Left renal cortex interstitium (tissue), 4 donors: Measurements from ENCODE around the gene LRMDA. TPM values are rescaled to one million over a fixed set of nuclear protein-coding genes. Genes with fewer than 3 reads are reported as not detected.
A peak's percentile ranks its signal among the peaks of the same experiment; 100 is the strongest.

ENCODE experiments used
- DNase-seq, 4 donors: peaks; one replicate each; pipeline ENCODE4 v3.0.0-alpha.2; 2013; ENCODE audit warnings: low read depth in 4 of 4, low spot score in 2 of 4, missing footprints in 1 of 4
- polyA plus RNA-seq, 4 donors: library from polyadenylated mRNA; unstranded; fragments of 120-200 nt; gene quantifications; one replicate each; pipeline ENCODE4 v1.2.1, GENCODE V29; 2013; ENCODE audit not compliant: insufficient read length in 4 of 4

The LRMDA gene
- polyA plus RNA-seq, 4 donors = 15.3 to 23.5 (median 21.1) TPM

DNA sequence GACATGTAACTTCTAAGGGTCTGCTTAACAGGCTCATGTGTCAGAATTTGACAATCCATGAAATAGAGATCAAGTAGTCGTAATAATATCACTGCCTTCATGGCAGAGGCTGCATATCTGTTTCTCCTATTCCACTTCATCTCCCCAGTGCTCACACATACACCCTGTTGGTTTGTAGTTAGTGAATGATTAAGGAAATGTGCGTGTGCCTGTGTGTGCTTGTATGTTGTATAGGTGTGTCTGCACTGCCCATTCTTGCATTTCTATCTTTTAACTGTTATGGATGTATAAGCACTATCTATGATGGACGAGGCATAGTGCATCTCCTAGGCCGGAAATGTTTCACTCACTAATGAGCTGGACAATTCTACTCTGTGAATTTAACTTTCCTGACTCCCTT lies 985.2 kb downstream of the LRMDA start:
- DNase-seq = no peak

DNA sequence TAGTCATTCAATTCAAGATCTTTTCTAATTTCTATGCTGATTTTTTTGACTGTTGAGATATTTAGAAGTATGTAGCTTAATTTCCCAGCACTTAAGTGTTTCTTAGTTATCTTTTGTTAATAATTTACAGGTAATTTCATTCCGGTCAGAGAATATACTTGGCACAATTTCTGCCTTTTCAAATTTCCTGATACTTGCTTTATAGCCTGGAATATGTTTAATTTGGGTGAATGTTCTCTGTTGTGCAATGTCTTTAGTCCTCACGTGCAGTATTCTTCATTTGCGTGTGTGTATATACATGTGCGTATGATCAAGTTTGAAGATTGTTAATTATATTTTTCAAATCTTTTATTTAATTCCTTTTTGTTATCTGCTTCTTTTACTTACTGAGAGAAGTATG lies 989.3 kb downstream of the LRMDA start:
- DNase-seq = no peak

DNA sequence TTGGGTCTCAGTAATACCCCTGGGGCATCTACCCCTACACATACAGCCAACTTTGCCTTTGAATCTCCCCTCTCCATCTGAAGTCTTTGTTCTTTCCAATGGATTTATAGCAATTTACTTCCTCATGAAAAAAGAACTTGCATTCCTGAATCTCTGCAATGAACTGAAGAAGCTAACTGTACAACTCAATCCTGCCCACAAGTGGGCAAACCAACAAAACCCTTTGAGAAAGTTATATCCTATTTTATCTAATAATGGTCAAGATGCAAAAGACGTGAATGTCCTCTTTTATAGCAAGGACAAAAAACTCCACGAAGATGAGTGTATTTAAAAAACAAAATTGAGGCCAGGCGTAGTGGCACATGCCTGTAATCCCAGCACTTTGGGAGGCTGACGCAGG lies 991.3 kb downstream of the LRMDA start:
- DNase-seq = no peak

DNA sequence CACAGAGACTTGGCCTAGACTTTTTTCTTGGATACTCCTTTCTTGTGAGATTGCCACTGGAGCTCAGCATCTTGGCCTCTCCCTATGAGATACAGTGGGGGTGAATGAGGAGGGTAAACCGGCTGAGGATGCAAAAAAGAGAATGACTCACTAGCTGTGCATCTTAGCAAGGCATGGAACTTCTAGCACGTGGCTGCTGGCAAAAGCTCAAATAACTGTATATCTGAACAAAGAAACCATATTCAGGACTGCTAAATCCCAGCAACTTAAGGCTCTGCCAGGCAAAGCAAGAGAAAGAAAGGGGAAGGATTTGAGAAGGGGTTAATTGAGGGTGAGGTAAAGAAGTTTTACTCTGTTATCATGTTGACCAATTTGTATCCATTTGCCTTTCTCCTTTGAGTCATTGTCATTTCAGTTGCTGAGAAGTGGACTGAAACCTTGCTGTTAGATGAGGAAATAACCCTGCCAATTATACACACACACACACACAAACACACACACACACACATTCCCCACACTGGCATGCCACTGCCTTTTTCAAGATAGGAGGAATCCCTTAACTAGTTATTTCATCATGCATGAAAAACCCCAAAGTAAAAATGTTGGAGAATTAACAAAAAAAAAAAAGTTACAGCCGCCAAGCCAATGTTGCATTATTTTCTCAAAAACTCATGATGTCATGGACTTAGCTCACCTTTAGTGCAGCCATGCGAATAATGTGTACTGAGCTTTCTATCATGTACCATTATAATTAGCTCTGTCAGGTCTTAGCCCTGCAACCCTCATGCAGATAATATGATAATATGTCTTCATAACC lies 997.3 kb downstream of the LRMDA start:
- no peak for DNase-seq

DNA sequence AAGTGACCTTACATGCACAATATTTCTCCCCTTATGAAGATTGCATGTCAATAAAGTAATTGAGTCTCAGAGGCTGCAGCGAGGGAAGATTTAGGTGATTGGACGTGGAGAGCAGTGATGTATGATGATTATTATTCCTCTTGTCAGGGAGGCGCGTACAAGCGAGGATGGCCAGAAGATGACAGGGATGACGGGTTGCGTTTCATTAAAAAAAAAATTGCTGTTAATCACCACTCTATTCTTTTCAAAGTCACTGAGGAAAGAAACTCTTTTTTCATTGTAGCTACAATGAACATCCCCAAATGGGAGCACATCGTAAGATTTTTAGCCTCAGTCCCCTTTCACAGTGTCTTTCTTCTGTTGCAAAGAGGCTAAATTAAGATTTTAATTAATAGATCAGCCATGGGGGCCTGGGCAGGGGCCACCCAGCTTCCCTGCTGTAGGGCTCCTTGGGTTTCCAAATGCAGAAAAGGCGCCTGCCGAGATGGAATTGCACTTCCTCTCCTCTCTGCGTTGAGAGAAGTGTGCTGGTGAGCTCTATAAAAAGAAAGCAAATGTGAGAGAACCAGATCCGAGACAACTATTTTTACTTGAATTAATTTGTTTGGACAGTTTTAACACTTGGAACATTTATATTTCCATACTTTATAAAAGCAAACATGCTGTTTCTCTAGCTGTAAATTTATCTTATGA lies 998.1 kb downstream of the LRMDA start:
- peak in 1 of 4 donors; percentile 36 for DNase-seq

DNA sequence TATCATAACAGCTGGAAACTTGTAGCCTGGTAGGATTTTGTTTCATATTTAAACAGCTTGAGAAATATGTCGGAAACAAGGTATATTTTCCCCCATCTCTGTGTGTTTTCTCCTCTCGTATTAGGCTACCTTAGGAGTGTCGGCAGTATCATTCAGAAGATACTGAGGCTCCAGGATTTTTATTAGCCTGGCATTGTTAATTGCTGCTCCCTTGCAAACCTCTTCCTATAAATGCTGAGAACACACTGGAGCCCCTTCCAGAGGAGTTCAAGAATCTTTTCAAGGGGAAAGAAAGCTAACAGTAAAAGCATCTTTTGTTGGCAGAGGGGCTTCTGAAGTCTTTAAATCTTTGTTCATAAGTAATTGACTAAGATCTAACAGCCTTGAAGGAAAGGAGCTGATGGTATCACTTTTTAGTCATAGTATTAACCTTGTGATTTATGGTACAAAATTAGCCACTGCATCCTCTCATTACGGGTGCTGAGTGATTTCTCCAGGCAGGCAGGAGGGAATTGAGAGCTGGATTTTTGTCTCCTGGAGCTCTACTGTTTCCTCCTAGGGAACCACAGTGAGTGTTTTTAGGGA lies 998.7 kb downstream of the LRMDA start:
- peak in 1 of 4 donors; percentile 52 for DNase-seq

DNA sequence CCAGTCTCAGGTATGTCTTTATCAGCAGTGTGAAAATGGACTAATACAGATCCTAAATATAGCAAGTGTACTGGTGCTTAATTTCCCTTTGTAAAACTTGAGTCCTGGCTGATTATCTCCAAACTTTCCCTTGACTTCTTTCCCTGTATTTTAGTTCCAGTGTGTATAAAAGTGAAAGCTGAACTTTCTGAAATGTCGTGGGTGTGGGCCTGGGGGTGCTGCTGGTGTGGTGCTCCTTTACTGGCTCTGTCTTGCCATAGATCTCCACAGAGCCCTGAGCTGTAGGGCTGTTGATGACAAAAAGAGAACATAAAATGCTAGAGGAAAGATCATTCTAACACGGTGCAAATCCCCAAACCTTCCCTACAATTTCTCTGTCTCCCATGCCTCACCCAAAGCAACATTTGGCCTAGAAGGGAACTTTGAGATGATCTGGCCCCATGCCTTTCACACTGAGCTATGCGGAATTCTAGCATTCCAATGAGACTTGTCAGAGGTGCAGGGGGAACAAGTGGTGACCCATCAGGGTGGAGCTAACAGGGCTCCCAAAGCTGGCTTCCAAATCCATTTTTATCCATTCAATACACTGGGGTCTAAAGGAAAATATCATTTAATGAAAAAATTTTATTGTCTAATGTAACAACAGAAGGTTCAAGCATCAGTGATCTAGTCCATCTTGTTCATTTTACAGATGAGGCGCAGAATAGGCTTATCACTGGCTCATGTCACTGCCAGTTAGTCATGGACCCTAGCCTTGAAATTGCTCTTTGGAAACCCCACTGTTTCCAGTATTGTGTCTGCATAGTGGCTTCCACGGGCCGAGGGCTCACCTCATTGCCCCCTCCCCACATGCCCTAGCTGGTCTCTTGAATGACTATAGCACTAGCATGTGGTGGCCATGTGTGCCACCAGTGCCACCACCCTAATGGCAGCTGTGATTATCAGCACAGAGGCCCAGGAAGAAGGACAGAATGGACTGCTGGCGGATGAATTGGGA lies 1000.9 kb downstream of the LRMDA start:
- DNase-seq = no peak

DNA sequence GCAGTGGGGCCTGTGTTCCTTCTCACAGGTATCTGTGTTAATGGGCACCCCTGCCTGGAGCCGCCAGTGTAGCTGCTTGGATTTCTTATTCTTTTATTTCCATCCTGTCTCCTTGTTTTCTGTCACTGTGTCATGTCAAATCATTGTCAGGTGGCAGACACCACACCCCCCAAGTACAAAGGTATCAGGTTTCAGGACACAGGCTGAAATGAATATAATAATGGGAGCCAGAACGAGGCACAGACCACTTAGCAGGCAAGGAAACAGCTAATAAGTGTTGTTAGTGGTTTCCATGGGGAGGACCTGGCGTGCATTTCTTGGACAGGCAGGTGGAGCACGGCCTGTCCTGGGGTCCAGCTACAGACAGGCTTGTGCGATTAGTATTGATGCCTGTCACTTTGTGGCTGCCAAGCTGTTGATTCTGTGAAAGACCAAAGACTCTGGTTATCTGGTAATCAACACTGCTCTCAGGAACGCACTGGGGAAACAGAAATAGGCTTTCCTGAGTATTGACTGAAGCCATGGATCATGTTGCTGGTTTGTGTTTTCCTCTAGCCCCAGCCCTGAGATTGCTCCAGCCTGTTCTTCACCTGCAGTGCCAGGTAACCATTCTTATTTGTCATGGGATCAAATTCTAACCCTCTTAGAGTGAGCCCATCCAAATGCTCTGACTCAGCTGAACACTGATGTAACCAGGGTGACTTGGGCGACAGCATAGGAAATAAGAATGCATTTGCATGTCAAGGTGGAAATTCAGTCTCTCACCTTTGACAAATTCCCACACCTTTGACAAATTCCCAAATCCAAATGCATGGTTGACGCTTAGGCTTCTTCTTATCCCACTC lies 1002.0 kb downstream of the LRMDA start:
- peak in 1 of 4 donors; percentile 31 for DNase-seq

DNA sequence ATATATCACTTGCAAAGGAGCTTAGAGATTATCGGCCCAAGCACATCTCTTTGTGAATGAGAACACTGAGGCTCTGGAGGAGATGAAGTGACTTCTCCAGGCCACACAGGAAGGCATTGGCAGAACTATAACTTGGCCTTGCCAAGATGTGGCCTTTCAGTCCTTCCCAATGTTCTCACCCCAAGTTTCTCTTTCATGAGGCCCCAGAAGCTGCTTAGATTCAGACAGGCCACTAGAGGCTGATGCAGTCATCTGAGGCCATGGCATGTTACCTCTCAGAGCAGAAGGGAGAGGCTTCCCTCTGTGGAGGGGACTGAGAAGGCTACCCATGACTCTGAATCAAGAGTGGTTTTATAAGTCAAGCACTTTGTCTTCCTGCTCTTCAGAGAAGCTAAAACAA lies 1003.7 kb downstream of the LRMDA start:
- no peak for DNase-seq

DNA sequence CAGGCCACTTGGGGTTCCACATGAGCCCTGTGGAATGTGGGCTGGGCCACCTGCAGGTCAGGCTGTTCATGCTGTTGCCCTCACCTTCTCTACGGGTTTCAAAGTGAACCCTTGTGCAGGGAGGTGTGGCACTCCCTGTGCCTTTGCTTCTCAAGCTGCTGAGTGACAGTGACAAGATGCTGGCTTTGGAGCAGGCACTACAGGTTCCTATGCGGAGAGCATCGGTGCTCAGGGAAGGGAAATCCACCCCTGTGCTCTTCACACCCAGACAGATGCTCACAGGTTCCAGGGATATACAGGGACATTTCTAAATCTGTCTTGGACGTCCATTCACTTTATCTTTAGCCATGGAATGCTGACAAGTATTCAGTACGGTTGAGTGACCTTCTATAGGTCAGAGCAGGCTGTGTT lies 1005.0 kb downstream of the LRMDA start:
- DNase-seq = no peak

DNA sequence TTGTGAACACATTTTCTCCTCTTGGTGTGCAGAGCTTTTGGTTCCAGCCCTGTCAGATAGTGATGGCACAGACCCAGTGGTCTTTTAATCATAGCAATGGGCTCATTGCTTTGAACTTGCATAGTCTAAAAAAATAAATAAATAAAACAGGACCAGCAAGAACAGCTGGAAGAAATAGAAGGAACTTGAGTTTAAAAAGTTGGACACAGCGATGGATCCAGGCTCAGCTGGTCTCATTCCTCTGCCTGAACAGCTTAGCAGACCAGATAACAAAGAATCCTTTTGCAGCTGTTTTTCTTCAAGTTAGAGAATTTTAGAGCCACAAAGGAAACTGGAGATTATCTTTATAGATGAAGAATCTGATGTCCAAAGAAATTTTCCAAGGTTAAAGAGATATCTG lies 1005.6 kb downstream of the LRMDA start:
- DNase-seq = no peak

DNA sequence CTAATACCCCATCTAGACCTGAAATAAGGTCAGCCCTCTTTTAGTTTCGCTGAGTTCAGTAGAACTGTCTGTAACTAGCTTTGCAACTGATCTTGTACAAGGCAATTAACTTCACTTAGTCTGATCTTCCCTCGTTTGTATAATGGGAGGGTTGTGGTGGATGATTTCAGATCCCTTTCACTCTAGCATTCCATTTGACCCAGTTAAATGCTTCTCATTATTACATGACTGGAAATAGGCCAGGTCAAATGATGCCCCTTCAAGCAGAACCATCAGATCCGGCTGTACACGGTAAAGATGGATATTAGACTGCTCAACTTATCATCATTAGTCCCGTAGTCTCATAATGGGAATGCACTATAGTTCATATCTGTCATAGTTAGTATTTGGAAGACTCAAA lies 1009.0 kb downstream of the LRMDA start:
- DNase-seq = no peak

DNA sequence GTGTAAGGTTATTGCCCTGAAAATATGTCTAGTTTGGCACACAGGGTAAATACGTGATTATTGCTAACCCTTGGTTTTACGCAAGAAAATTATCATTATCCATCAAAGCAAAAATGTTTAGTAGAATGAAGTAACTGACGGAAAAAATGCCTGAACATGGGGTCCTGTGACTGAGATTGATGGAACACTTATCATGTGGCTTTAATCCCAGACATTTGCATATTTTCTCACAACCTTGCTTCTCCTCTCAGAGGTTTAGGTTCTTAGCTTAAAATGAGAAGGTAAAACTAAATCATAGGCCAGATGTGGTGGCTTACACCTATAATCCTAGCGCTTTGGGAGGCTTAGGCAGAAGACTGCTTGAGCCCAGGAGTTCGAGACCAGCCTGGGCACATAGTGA lies 1010.7 kb downstream of the LRMDA start:
- no peak for DNase-seq

DNA sequence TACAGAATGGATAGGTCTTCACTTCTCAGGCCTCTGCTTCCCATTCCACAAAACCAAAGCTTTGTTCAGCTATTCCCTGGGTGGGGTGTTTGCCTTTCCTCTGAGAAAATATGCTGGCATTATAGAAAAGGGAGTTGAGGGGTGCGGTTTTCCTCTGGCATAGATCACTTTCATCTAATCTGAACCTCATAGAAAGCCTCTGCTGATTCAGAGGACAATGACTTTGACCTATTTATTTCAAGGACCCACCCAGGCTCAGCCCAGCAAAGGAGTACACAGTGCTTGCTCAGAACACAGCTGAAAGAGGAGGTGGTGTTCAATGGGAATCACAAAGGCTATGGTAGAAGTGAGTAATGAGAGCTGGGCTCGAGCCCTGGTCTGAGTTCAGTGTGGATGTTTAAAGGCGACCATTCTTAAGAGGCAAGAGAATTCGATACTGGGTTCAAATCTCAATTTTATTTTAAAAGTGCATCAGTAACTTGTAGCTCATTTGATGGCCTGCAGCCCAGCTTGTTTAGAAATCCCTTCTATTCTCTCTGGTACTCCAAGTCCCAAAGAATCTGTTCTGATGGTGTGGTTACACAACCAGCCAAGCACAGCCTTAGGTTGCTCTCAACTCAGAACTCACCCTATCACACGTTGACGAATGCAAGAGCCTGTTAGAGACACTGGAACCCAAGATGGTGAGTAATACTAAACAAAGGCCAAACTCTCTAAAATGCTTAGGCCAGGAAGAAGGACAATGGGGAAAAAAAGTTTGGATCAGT lies 1012.8 kb downstream of the LRMDA start:
- DNase-seq = no peak

DNA sequence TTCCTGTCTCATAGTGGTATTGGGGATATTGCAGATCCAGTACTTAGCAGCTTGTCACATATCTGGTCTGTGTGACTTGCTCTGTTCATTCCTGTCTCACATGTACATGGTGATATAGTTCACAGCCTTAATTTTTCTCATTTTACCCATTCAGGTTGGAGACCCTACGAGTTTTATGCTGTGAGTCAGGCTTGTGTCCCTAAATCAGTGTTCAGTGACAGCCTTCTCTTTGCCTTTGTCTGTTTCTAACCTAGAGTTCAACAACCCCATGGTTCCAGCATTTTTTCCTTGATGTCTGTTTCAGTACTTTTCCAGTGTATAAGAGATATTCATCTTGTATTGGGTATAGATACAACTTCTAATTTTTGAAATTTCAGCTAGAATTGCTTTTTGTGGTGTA lies 1016.2 kb downstream of the LRMDA start:
- no peak for DNase-seq

DNA sequence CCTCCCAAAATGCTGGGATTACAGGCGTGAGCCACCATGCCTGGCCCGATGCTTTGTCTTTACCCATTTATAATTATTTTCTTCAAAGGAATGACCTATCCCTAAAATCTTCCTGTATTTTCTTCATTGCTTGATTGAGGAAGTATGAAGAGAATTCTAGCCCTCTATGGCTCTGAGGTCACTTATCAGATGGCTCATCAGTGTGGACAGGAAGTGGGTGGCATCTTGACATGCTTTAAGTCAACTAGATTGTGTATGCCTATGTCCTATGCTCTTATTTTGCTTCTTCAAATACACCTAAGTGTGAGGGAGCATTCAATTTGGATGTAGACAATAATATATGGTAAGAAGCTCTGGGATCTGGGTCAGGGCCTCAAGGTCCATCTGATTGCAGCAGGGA lies 1020.5 kb downstream of the LRMDA start:
- DNase-seq = no peak

DNA sequence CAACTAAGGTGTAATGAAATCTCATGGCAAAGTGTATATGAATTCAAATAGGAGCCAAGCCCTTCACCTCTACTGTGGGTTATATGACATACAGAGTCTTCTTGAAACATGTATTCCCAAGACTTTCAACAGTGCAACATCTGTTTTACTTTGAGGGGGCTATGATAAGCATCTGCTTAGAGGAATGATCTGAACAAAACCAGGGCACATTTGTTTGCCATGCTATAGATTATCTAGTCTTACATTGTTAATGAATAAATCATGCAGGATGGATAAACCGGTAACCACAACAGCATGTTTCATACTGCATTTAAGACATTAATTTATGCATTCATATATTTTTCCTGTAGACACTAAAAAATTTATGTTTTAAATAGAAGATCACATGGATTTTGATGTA lies 1021.9 kb downstream of the LRMDA start:
- no peak for DNase-seq

DNA sequence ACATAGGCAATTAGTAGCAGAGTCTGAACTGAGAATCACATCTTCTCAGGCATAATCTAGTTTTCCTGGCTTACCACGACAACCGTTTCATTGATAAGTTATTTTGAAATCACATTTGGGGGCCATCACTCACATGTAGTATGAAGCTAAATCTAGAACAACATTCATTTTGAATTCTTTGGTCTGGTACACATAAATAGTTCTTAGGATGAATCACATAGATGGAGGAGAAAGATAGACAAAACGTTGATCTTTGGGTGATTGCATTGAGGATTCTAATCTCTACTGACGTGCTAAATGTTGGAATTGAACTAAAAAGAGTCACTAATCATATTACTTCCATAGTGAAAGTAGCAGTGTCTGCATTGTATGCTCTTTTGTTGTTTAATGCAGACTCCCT lies 1022.6 kb downstream of the LRMDA start:
- no peak for DNase-seq
